Naive thymus-derived CD8-positive, alpha-beta T cell (primary cell): Measurements from ENCODE around the gene SLC39A10. TPM values are rescaled to one million over a fixed set of nuclear protein-coding genes. Genes with fewer than 3 reads are reported as not detected.

Experiments
- ATAC-seq, 2 donors: fragments of 150-1000 bp; cut with Tn5 transposase in 1 of 2; sonication (Bioruptor Pico), chemical (Tn5 transposase) in 1 of 2; 1 replicate in 1 of 2; 2 replicates in 1 of 2; pipeline ENCODE4 v1.10.0; 2021; ENCODE audit warnings: mild to moderate bottlenecking in 2 of 2, moderate library complexity in 2 of 2
- POLR2A ChIA-PET: fragments of 350-600 bp; sonication (Branson Sonifier 250); formaldehyde crosslinking; loops from one replicate; lab custom pipeline; 2021; ENCODE audit warnings: antibody characterized with exemption; lab: Charles Lee
- DNase-seq, 10 donors: peaks; one replicate each; pipeline versions ENCODE4 v3.0.0 to v3.0.0-alpha.2; 2020 to 2022
- H3K27ac Mint-ChIP-seq, 10 donors: one replicate each; pipeline ENCODE4 v1.8.0; 2020 to 2022; ENCODE audit warnings: mild to moderate bottlenecking in 10 of 10, mixed read lengths in 10 of 10, moderate library complexity in 4 of 10, inconsistent platforms in 1 of 10
- H3K27me3 Mint-ChIP-seq, 5 donors: one replicate each; pipeline ENCODE4 v1.8.0; 2021 to 2022; ENCODE audit warnings: mixed read lengths in 5 of 5
- H3K36me3 Mint-ChIP-seq, 3 donors: one replicate each; pipeline ENCODE4 v1.8.0; 2020 to 2022; ENCODE audit warnings: mixed read lengths in 3 of 3, mild to moderate bottlenecking in 2 of 3, inconsistent platforms in 1 of 3
- H3K4me1 Mint-ChIP-seq, 4 donors: one replicate each; pipeline ENCODE4 v1.8.0; 2021 to 2022; ENCODE audit warnings: mixed read lengths in 4 of 4
- H3K4me3 Mint-ChIP-seq, 10 donors: one replicate each; pipeline ENCODE4 v1.8.0; 2020 to 2022; ENCODE audit warnings: mild to moderate bottlenecking in 10 of 10, mixed read lengths in 10 of 10, moderate library complexity in 6 of 10, inconsistent platforms in 1 of 10
- H3K9me3 Mint-ChIP-seq, 9 donors: one replicate each; pipeline ENCODE4 v1.8.0; 2020 to 2022; ENCODE audit warnings: mixed read lengths in 9 of 9, mild to moderate bottlenecking in 3 of 9, inconsistent platforms in 1 of 9, moderate library complexity in 1 of 9
- polyA plus RNA-seq, 3 donors: library from polyadenylated mRNA; unstranded; fragments of 300-500 nt; fragmentation: Illumina TruSeq; gene quantifications; one replicate each; pipeline ENCODE4 v1.2.3, GENCODE V29; 2021
- total RNA-seq, 8 experiments: library from RNA in 2 of 8; stranded (reverse) in 2 of 8; gene quantifications; one replicate each; pipeline ENCODE4 v1.2.3 and lab custom pipeline; 2021 to 2026

The SLC39A10 gene
- total RNA-seq (10 to 100 TPM; 77.3 to 80.4 TPM), polyA plus RNA-seq (10 to 100 TPM in 2 of 3 donors, 1 to 10 TPM in 1; 8.1 to 14.6 (median 12.6) TPM), total RNA-seq (lab: John Stamatoyannopoulos, UW) (37.5 to 90.4 (median 69.8) reads per million in 6 experiments)

DNA sequence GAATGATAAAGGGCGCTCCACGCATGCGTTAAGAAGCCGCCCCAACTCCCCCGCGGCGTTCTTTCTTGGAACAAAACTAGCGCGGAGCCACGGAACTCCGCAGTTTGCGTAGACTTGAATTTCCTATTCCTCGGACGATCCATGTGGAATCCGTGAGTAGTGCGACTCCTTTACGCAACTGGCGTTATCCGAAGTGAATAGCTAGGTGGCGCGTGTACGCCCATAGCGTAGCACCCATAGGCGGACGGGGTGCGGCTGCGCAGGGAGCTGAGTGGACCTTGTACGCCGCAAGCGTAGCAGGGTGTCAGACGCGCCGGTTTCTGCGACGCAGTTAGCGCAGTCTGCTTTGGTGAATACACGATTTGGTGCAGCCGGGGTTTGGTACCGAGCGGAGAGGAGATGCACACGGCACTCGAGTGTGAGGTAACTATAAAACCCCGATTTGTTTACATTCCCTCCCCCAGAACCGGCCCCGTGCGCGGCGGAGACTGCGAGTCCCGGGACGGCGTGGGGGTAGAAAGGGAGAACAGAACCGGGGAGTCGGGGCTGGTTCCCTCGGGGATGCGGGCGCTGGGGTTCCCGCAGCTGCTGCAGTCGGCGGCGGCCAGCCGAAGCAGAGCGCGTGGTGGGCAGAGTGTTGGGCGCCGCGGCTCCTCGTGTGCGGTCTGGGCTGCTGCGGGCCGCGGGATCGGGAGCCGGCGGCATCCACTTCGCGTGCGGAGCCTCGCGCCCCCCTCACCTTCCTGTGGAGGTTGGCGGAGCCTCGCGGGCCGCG is at the start of gene SLC39A10:
SLC39A10 (plus strand) TSS at position 368 of the 775 bp plus-strand sequence. CDS start 22,817 bp downstream, outside the sequence.
- H3K4me1 Mint-ChIP-seq, result peaks cover 19 to 47% (median 29%) of the 10 kb centered on the region in 4 donors
- peaks cover 0 to 3% (median 0%) of the 10 kb centered on the region in 5 donors for H3K27me3 Mint-ChIP-seq
- H3K27ac Mint-ChIP-seq, result peak within 1 kb of the TSS; percentile 99 to 100 (median 100)
- H3K4me3 Mint-ChIP-seq, result peak within 1 kb of the TSS; percentile 92 to 100 (median 98)
- DNase-seq (peak; percentile 90 to 100 (median 98)), ATAC-seq (peak; percentile 69 to 76)
- H3K36me3 Mint-ChIP-seq, result peaks cover 8 to 11% (median 9%) of the 10 kb centered on the region in 3 donors
- POLR2A ChIA-PET, result interaction anchor here (0.6 to 5.2 kb wide), 35 partner anchors 9 to 1270 kb away, joined by 3 to 152 read pairs (median 6); partner anchors contain the start of gene DNAH7
- H3K9me3 Mint-ChIP-seq, result peaks cover 0 to 2% (median 0%) of the 10 kb centered on the region in 9 donors

DNA sequence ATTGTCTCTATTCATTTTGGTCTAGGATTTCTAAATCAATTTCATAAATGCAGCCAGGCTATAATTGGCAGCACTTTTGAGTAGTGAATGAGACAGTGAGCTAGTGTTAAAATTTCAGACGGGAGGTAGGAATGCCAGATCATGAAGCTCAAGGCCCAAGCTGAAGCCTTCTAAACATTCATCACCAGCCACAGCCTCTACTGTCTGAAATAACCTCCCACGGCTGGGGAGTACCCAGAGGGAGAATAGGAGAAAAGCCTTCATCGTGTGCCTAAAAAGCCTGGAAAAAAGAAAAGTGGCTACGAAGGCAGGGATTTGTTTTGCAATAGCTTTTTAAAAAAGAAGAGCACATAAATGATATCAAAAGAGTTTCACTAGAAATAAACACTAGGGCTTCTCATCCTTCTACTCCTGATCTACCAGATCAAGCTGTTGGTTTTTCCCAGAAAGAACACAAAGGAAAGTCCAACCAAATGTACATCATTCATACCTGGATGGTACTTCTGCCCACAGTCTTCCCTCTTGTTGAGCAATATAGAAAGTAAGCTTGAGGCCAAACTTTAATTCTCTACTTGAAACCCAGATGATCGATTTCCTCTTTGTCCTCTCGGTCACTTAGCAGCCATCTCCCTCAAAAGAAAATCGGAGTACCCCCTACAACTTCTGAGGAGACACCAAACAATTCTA is 48.1 kb upstream of the SLC39A10 start:
- peaks cover 0 to under 1% (median 0%) of the 10 kb centered on the region in 9 donors for H3K9me3 Mint-ChIP-seq
- DNase-seq (no peak), ATAC-seq (no peak)
- POLR2A ChIA-PET, result interaction anchor here (0.6 kb wide), 1 partner anchor 10 kb away, joined by 3 read pairs; no protein-coding TSS in a partner anchor
- H3K27me3 Mint-ChIP-seq, result no peaks in the 10 kb centered on the region
- H3K36me3 Mint-ChIP-seq, result no peaks in the 10 kb centered on the region
- peak overlapping the region in 1 of 10 donors; percentile 80 for H3K27ac Mint-ChIP-seq
- H3K4me3 Mint-ChIP-seq, result no peak overlapping the region
- H3K4me1 Mint-ChIP-seq, result peaks cover 2 to 35% (median 10%) of the 10 kb centered on the region in 4 donors

- POLR2A ChIA-PET, result no interaction called here
- Mint-ChIP-seq H3K27me3 (no peaks in the 10 kb centered on the region), H3K4me3 (no peak overlapping the region), H3K9me3 (no peaks in the 10 kb centered on the region), H3K36me3 (no peaks in the 10 kb centered on the region), H3K27ac (no peak overlapping the region), H3K4me1 (peaks cover 2 to 27% (median 9%) of the 10 kb centered on the region in 4 donors)
- ATAC-seq (no peak), DNase-seq (no peak)
These were observed 46.3 kb upstream of the SLC39A10 start for GRCh38 chr2:195610717-195611116.

DNA sequence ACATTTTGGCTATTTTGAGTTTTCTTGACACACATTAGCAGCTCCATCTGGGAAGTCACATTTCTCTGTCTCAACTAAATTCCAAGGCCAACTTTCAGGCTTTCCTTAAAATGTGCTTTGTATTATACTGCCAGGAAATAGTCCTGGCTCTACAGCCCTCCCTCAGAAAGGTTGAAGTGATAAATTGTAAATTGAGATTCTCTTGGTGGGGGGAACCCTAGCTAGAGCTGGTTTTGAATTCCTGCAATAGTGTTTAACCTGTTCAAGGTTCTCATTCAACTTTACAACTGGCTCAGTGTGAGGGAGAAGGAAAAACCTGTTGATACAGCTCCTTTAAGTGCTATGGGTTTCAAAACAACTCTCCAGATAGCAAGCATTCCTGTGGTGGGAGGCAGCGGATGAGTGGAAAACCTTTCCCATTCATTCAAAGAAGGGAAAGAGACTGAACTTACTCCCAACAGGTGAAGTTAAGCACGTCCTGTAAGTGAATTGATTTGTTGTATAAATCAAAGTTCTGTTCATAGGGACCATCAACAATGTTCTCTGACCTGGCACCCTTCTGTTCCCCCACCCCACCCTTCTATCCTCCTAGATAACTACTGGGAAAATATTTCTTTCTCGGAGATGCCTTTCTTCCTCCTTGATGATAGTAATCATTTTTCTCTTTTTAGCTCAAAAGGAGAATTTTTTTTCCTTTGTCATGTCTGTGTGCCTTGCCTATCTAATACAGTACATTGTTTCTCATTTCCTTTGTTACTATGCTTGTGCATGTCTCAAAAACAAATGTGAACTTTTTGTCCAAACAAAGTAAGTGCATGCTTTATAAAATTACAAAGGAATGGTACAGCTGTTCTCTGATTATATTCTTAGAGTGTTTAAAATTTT is 44.2 kb upstream of the SLC39A10 start:
- Mint-ChIP-seq H3K4me1 (peaks cover 0 to 27% (median 8%) of the 10 kb centered on the region in 4 donors), H3K4me3 (no peak overlapping the region), H3K36me3 (no peaks in the 10 kb centered on the region), H3K27ac (peak overlapping the region in 1 of 10 donors; percentile 14), H3K9me3 (no peaks in the 10 kb centered on the region), H3K27me3 (no peaks in the 10 kb centered on the region)
- POLR2A ChIA-PET, result no interaction called here
- DNase-seq (no peak), ATAC-seq (no peak)

DNA sequence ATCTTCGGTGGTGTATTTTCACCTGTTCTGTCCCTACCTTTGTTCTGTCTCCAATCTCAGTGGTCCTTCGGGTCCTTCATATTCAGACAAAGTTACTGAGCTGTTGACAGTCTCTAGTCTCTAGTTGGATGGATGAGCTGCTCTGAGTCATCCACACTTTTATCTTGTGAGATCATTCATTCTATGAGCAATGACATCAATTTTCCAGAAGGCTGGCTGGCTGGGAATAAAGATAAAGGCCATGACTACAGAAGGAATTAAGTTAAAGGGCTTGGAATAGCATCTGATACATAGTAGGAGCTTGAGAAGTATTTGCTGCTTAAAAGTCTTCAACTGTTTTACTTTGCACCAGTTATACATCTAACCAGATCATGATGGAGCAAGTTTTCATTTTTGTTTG is 43.1 kb upstream of the SLC39A10 start:
- Mint-ChIP-seq H3K36me3 (no peaks in the 10 kb centered on the region), H3K27me3 (no peaks in the 10 kb centered on the region), H3K4me1 (peaks cover 0 to 27% (median 8%) of the 10 kb centered on the region in 4 donors), H3K4me3 (no peak overlapping the region), H3K27ac (peak overlapping the region in 3 of 10 donors; percentile 51 to 57 (median 52)), H3K9me3 (no peaks in the 10 kb centered on the region)
- no peak for ATAC-seq
- POLR2A ChIA-PET, result no interaction called here
- no peak for DNase-seq

DNA sequence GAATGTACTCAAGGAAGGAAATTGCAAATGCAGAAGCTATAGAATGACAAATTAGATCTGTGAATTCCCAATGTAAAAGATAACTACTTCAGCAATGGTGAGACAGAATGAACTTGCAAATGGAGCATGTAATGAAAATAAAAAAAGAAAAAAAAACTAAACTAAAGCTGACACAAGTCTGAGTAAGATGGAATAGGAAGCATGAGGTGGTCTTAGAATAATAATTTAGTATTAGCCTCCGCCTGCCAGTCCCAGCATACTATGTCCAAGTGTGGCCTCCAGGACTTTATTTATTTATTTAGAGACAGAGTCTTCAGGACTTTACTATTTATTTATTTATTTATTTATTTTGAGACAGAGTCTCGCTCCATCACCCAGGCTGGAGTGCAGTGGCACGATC is 37.4 kb upstream of the SLC39A10 start:
- H3K27ac Mint-ChIP-seq, result no peak overlapping the region
- H3K36me3 Mint-ChIP-seq, result no peaks in the 10 kb centered on the region
- ATAC-seq, result no peak
- POLR2A ChIA-PET, result no interaction called here
- H3K4me1 Mint-ChIP-seq, result peaks cover 0 to 3% (median under 1%) of the 10 kb centered on the region in 4 donors
- DNase-seq, result no peak
- H3K27me3 Mint-ChIP-seq, result no peaks in the 10 kb centered on the region
- H3K9me3 Mint-ChIP-seq, result no peaks in the 10 kb centered on the region
- no peak overlapping the region for H3K4me3 Mint-ChIP-seq

DNA sequence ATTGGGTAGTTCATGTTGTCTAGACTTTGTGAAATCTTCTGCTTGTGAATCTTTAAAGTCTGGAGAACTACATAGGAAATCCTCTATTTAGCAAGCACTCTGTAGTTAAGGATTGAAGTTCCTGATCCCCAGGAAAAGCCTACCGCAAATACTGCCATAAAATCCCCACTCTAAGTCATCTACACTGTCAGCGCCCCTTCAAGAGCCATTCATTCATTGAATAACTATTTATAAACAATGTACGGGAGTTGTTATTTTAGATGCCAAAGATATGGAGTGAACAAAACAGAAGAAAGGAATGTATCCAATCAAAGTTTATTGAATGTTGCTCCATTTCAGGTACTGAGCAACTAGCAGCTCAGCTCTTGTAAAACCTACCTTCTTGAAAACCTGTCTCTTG is 36.5 kb upstream of the SLC39A10 start:
- H3K4me3 Mint-ChIP-seq, result no peak overlapping the region
- H3K27ac Mint-ChIP-seq, result no peak overlapping the region
- H3K4me1 Mint-ChIP-seq, result peaks cover 0 to 3% (median 0%) of the 10 kb centered on the region in 4 donors
- no peaks in the 10 kb centered on the region for H3K36me3 Mint-ChIP-seq
- ATAC-seq (no peak), DNase-seq (no peak)
- H3K27me3 Mint-ChIP-seq, result no peaks in the 10 kb centered on the region
- H3K9me3 Mint-ChIP-seq, result no peaks in the 10 kb centered on the region
- POLR2A ChIA-PET, result interaction anchor here (0.6 kb wide), 1 partner anchor 18 kb away, joined by 5 read pairs; no protein-coding TSS in a partner anchor

- Mint-ChIP-seq H3K27ac (no peak overlapping the region), H3K4me1 (peaks cover 3 to 12% (median 5%) of the 10 kb centered on the region in 4 donors), H3K27me3 (no peaks in the 10 kb centered on the region), H3K36me3 (no peaks in the 10 kb centered on the region), H3K4me3 (no peak overlapping the region), H3K9me3 (no peaks in the 10 kb centered on the region)
- DNase-seq, result no peak
- ATAC-seq, result no peak
- POLR2A ChIA-PET, result interaction anchor here (0.6 kb wide), 2 partner anchors 36 to 38 kb away, joined by 3 read pairs; no protein-coding TSS in a partner anchor
These were observed 34.1 kb upstream of the SLC39A10 start for GRCh38 chr2:195622966-195623365.

- no peaks in the 10 kb centered on the region for H3K9me3 Mint-ChIP-seq
- no peaks in the 10 kb centered on the region for H3K36me3 Mint-ChIP-seq
- H3K27ac Mint-ChIP-seq, result peak overlapping the region in 1 of 10 donors; percentile 21
- peaks cover 5 to 13% (median 9%) of the 10 kb centered on the region in 4 donors for H3K4me1 Mint-ChIP-seq
- no peak for ATAC-seq
- H3K4me3 Mint-ChIP-seq, result no peak overlapping the region
- POLR2A ChIA-PET, result interaction anchor here (2.5 kb wide), 1 partner anchor 31 kb away, joined by 9 read pairs; the partner anchor contains the start of gene SLC39A10
- no peak for DNase-seq
- no peaks in the 10 kb centered on the region for H3K27me3 Mint-ChIP-seq
These were observed 30.5 kb upstream of the SLC39A10 start for GRCh38 chr2:195626507-195626906.

- Mint-ChIP-seq H3K27me3 (no peaks in the 10 kb centered on the region), H3K4me3 (no peak overlapping the region), H3K9me3 (no peaks in the 10 kb centered on the region), H3K36me3 (no peaks in the 10 kb centered on the region), H3K27ac (peak overlapping the region in 2 of 10 donors; percentile 7 to 72), H3K4me1 (peaks cover 6 to 25% (median 18%) of the 10 kb centered on the region in 4 donors)
- ATAC-seq (no peak), DNase-seq (no peak)
- POLR2A ChIA-PET, result interaction anchor here (2.5 kb wide), 1 partner anchor 29 kb away, joined by 9 read pairs; the partner anchor contains the start of gene SLC39A10
These were observed 28.4 kb upstream of the SLC39A10 start for GRCh38 chr2:195628666-195629065.

DNA sequence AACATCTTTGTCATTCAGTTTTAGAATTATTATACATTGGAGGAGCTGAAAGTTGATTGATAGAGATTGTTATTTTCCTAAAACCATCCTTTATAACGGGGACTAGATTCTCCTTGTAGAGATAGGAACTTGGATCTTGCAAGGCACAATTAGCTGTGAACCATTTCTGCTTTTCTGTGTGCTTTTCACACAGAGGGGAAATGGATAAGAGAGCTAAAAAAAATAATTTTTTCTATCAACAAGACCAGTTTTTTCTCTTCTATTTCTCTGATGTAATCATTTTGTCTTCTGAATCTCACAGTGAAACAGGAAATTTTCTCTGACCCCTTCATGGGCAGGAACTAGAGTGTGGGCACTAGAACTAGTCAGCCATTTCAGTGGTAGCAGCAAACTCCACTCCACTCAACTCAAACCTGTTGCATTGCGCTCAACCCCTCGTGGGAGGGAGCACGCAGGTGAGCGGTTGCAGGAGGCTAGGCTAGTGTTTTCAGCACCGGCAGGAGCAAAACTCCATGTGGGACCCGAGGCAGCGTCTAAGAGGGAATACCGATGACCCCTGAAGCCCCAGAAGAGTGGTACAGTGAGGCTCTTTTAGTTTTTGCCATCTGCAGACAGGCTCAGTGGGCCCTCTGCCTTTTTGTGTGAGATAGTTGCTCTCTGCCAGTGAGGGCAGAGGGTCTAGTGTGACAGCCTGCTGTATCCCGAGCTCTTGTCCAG is 24.0 kb upstream of the SLC39A10 start:
- no peak for DNase-seq
- H3K36me3 Mint-ChIP-seq, result peaks cover 0 to 2% (median 0%) of the 10 kb centered on the region in 3 donors
- POLR2A ChIA-PET, result interaction anchor here (0.8 to 2.2 kb wide), 2 partner anchors 16 to 24 kb away, joined by 3 to 6 read pairs; partner anchors contain the start of gene SLC39A10
- H3K27ac Mint-ChIP-seq, result peak overlapping the region in 2 of 10 donors; percentile 65 to 77
- H3K4me1 Mint-ChIP-seq, result peaks cover 6 to 21% (median 20%) of the 10 kb centered on the region in 4 donors
- no peak for ATAC-seq
- peak overlapping the region in 2 of 10 donors; percentile 14 to 34 for H3K4me3 Mint-ChIP-seq
- peaks cover 0 to 4% (median 0%) of the 10 kb centered on the region in 9 donors for H3K9me3 Mint-ChIP-seq
- H3K27me3 Mint-ChIP-seq, result no peaks in the 10 kb centered on the region
